NCI-H774 (cell line): ENCODE data around the gene TBCD.

Experiments
- DNase-seq: peaks from one replicate; lab custom pipeline; 2025; lab: John Stamatoyannopoulos, UW

TBCD gene

GRCh38 chr17:82858376-82859126 is 106.7 kb downstream of the TBCD start:
- DNase-seq = no peak

- DNase-seq = no peak
Measured at GRCh38 chr17:82859431-82860403, 107.9 kb downstream of the TBCD start.

GRCh38 chr17:82860606-82861392 is 108.9 kb downstream of the TBCD start:
- no peak for DNase-seq

- DNase-seq = no peak
Measured at GRCh38 chr17:82861393-82861775, 109.5 kb downstream of the TBCD start.

GRCh38 chr17:82862191-82862590 is 110.3 kb downstream of the TBCD start:
- DNase-seq = no peak

GRCh38 chr17:82862737-82863382 is 111.0 kb downstream of the TBCD start:
- DNase-seq = no peak

GRCh38 chr17:82863383-82863940 is 111.6 kb downstream of the TBCD start:
- no peak for DNase-seq

- DNase-seq = no peak
Measured at GRCh38 chr17:82863941-82864712, 112.3 kb downstream of the TBCD start.

- no peak for DNase-seq
Measured at GRCh38 chr17:82864713-82865248, 112.9 kb downstream of the TBCD start.

- no peak for DNase-seq
Measured at GRCh38 chr17:82865274-82865673, 113.4 kb downstream of the TBCD start.

- no peak for DNase-seq
Measured at GRCh38 chr17:82865774-82866395, 114.0 kb downstream of the TBCD start.

- no peak for DNase-seq
Measured at GRCh38 chr17:82866590-82867191, 114.8 kb downstream of the TBCD start.

GRCh38 chr17:82867763-82868325 is 116.0 kb downstream of the TBCD start:
- no peak for DNase-seq

- DNase-seq = no peak
Measured at GRCh38 chr17:82868715-82869131, 116.9 kb downstream of the TBCD start.

GRCh38 chr17:82869536-82869935 is 117.7 kb downstream of the TBCD start:
- DNase-seq = no peak

- DNase-seq = no peak
Measured at GRCh38 chr17:82870091-82870491, 118.2 kb downstream of the TBCD start.

GRCh38 chr17:82870541-82870940 is 118.7 kb downstream of the TBCD start:
- DNase-seq = no peak

GRCh38 chr17:82871056-82871775 is 119.4 kb downstream of the TBCD start:
- DNase-seq = no peak
